Heart left ventricle (tissue), 16 donors: Measurements from ENCODE around the gene COPRS. TPM values are rescaled to one million over a fixed set of nuclear protein-coding genes. Genes with fewer than 3 reads are reported as not detected.

ENCODE experiments used
- ATAC-seq, 4 donors: fragments of 200-7000 bp; cut with Tn5 transposase; one replicate each; pipeline ENCODE4 v1.9.1; 2020 to 2022; ENCODE audit warnings: moderate library complexity in 4 of 4, mild to moderate bottlenecking in 3 of 4, moderate number of reproducible peaks in 1 of 4
- DNase-seq, 5 donors: peaks; one replicate each; pipeline ENCODE4 v3.0.0-alpha.2; 2020
- H3K27ac ChIP-seq, 12 donors: fragments of 200-600 bp; sonication (generic) in 4 of 12; one replicate each; pipeline versions ENCODE4 v1.5.0 to v1.8.0; 2016 to 2022; ENCODE audit warnings: mild to moderate bottlenecking in 2 of 12
- H3K27me3 ChIP-seq, 9 donors: fragments of 200-600 bp; sonication (generic) in 2 of 9; one replicate each; pipeline versions ENCODE4 v1.5.1 to v1.8.0; 2016 to 2022; ENCODE audit warnings: mild to moderate bottlenecking in 3 of 9
- H3K36me3 ChIP-seq, 9 donors: fragments of 200-600 bp; sonication (generic) in 2 of 9; one replicate each; pipeline versions ENCODE4 v1.5.0 to v1.8.0; 2018 to 2022; ENCODE audit warnings: mild to moderate bottlenecking in 2 of 9
- H3K4me1 ChIP-seq, 12 donors: fragments of 200-600 bp; sonication (generic) in 4 of 12; one replicate each; pipeline versions ENCODE4 v1.5.0 to v1.8.0; 2016 to 2022; ENCODE audit warnings: mild to moderate bottlenecking in 3 of 12
- H3K4me3 ChIP-seq, 12 donors: fragments of 200-600 bp; sonication (generic) in 4 of 12; one replicate each; pipeline versions ENCODE4 v1.5.0 to v1.8.0; 2017 to 2022; ENCODE audit warnings: mild to moderate bottlenecking in 9 of 12, moderate library complexity in 4 of 12
- H3K9me3 ChIP-seq, 12 donors: fragments of 200-600 bp; sonication (generic) in 4 of 12; one replicate each; pipeline versions ENCODE4 v1.5.0 to v1.8.0; 2016 to 2022; ENCODE audit warnings: mild to moderate bottlenecking in 1 of 12
- POLR2A ChIP-seq, 2 donors: fragments of 450-650 bp; IDR thresholded peaks; one replicate each; pipeline ENCODE4 v1.6.1; 2017; ENCODE audit warnings: antibody characterized with exemption in 2 of 2, mild to moderate bottlenecking in 2 of 2, moderate library complexity in 2 of 2
- WGBS, 4 donors: extraction: QIAGEN DNeasy Blood & Tissue Kit in 2 of 4; methylation state at CpG; one replicate each; pipeline versions ENCODE4 v1.1.5 to v1.1.7; 2013 to 2018; 5-methylcytosine and 5-hydroxymethylcytosine counted together
- intact Hi-C, 10 donors: fragments of 100-400 bp; cut with DNase I; formaldehyde crosslinking; loops; one replicate each; pipeline versions ENCODE4 v1.11.1 to v1.14.2; 2022
- polyA plus RNA-seq, 2 donors: library from polyadenylated mRNA; stranded (reverse); fragments of 200-250 nt; gene quantifications; one replicate each; pipeline ENCODE4 v1.2.3, GENCODE V29; 2013
- total RNA-seq, 9 donors: library from RNA; depleted of rRNA in 2 of 9; stranded (reverse); fragments of >200 nt in 2 of 9; fragmentation: NEBNext Ultra II Directional in 3 of 9; extraction: Animal tissue kit (Norgen Biotek cat#: 25700) in 3 of 9; gene quantifications; one replicate each; pipeline versions ENCODE4 v1.1.0 to v1.2.4, GENCODE V29; 2016 to 2023
- TF ChIP-seq, protein P1 (sequence below), 12 donors: fragments of 200-600 bp; sonication (generic) in 4 of 12; IDR thresholded peaks; one replicate each; pipeline versions ENCODE4 v1.5.0 to v1.8.0; 2018 to 2022; ENCODE audit warnings: antibody characterized with exemption in 12 of 12, mild to moderate bottlenecking in 5 of 12
- donor health status: ischemic (EF 13 %, LVEDD 7.1; RV severe dilation, severe dysfunction).
- donor health status: healthy with polysubstance abuse.
- donor health status: DM: no; HTN: yes; CAD: no.
- donor health status: DM: no; HTN: no; CAD: no.
- donor health status: ischemic (EF 25% LVEDD 6.9; RV normal size, moderate dysfunction).
- donor health status: ischemic (EF 25% LVEDD 5.7; RV mildly dilated, moderate dysfunction).
- donor health status: healthy.
- donor health status: DM: yes; HTN: yes; CAD: no.
- donor health status: ischemic (EF 35%, LVEDD 5.7; RV mildly dilated, moderate dysfunction).
- donor health status: nonischemic (EF 11% LVEDD 7.7; RV severe dilation, severe dysfunction).
- donor health status: DM: yes; HTN: yes; CAD: no.
- donor health status: PGD.
- donor health status: ischemic (EF 29% LVEDD 5.4; RV normal size, mild dysfunction).
- donor health status: nonischemic (EF 23%, LVEDD 6.1; RV moderate dilation, normal function).

COPRS gene
- total and polyA plus RNA-seq, 11 donors, result 39.9 to 104 (median 54.3) TPM

GRCh38 chr17:31903401-31903800, 44.4 kb upstream of the COPRS start:
- DNase-seq (no peak), ATAC-seq (no peak)
- Histone ChIP-seq H3K4me3 (no peak overlapping the region), H3K36me3 (peaks cover 0 to 13% (median 10%) of the 10 kb centered on the region in 9 donors), H3K27ac (no peak overlapping the region), H3K4me1 (peaks cover 0 to 23% (median 10%) of the 10 kb centered on the region in 12 donors), H3K9me3 (no peaks in the 10 kb centered on the region), H3K27me3 (no peaks in the 10 kb centered on the region)
- intact Hi-C loops, result loop anchor here in 1 of 10 donors (5.0 kb wide), 4 partner anchors 34 to 466 kb away; partner anchors contain the start of genes COPRS and SUZ12
- no peak for TF ChIP-seq POLR2A (IDR thresholded peaks at IDR 0.05)
- 93 to 95% (median 94%) methylated on average over 16 of the region's 16 CpGs for WGBS, 4 donors

DNA sequence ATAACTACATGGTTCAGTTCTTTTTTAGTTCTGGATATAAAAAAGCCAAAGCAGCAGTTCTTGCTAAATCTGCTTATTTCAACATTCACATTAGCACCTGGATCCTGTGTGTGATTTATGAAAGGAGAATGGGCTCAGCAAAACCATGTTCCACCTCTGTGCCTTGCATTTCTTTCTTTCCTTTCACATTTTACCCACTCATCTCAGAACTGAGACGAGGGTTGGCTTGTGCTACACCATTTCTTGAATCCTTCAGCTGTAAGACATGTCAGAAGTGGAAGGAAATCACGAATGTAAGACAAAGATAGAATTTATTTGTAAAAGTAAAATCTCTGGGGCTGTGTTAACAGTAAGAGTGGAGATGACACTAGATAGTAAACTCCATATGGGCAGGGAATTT, 43.6 kb upstream of the COPRS start:
- intact Hi-C loops, result loop anchor here in 1 of 10 donors (5.0 kb wide), 4 partner anchors 35 to 465 kb away; partner anchors contain the start of genes COPRS and SUZ12
- DNase-seq (no peak), ATAC-seq (no peak)
- Histone ChIP-seq H3K4me3 (no peak overlapping the region), H3K27ac (no peak overlapping the region), H3K9me3 (no peaks in the 10 kb centered on the region), H3K4me1 (peaks cover 0 to 22% (median 10%) of the 10 kb centered on the region in 12 donors), H3K36me3 (peaks cover 0 to 20% (median 18%) of the 10 kb centered on the region in 9 donors), H3K27me3 (no peaks in the 10 kb centered on the region)
- 74 to 77% (median 76%) methylated on average over 2 of the region's 2 CpGs for WGBS, 4 donors
- TF ChIP-seq, protein P1, sequence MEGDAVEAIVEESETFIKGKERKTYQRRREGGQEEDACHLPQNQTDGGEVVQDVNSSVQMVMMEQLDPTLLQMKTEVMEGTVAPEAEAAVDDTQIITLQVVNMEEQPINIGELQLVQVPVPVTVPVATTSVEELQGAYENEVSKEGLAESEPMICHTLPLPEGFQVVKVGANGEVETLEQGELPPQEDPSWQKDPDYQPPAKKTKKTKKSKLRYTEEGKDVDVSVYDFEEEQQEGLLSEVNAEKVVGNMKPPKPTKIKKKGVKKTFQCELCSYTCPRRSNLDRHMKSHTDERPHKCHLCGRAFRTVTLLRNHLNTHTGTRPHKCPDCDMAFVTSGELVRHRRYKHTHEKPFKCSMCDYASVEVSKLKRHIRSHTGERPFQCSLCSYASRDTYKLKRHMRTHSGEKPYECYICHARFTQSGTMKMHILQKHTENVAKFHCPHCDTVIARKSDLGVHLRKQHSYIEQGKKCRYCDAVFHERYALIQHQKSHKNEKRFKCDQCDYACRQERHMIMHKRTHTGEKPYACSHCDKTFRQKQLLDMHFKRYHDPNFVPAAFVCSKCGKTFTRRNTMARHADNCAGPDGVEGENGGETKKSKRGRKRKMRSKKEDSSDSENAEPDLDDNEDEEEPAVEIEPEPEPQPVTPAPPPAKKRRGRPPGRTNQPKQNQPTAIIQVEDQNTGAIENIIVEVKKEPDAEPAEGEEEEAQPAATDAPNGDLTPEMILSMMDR (IDR thresholded peaks at IDR 0.05), result no peak
- TF ChIP-seq POLR2A (IDR thresholded peaks at IDR 0.05), result no peak

DNA sequence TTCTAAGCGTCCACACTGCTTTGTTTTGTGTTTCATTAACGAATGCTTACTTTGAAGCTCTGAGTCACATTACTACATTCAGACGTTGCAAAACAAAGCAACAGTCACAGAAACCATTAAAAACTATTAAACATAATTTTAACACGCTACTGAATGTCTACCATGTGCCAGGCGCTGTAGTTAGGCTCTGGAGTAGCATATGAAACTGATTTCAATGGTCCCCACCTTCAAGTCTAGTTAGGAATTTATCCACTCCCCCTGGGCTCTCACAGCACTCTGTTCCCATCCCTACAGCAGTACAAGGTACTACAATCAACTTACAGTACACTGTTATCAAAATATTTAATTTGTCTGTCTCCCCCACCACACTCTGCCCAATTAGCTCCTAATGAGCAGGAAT, 41.8 kb upstream of the COPRS start:
- DNase-seq (no peak), ATAC-seq (no peak)
- no peak for TF ChIP-seq POLR2A (IDR thresholded peaks at IDR 0.05)
- TF ChIP-seq, protein P1 (IDR thresholded peaks at IDR 0.05), result no peak
- Histone ChIP-seq H3K4me3 (peak overlapping the region; percentile 37 to 95 (median 75)), H3K27ac (peak overlapping the region in 9 of 12 donors; percentile 37 to 76 (median 65)), H3K36me3 (peaks cover 0 to 38% (median 35%) of the 10 kb centered on the region in 9 donors), H3K4me1 (peaks cover 0 to 18% (median 9%) of the 10 kb centered on the region in 12 donors), H3K27me3 (no peaks in the 10 kb centered on the region), H3K9me3 (no peaks in the 10 kb centered on the region)
- intact Hi-C loops, result loop anchor here in 1 of 10 donors (5.0 kb wide), 4 partner anchors 36 to 464 kb away; partner anchors contain the start of genes COPRS and SUZ12
- 13 to 19% (median 15%) methylated on average over 5 of the region's 5 CpGs for WGBS, 4 donors

DNA sequence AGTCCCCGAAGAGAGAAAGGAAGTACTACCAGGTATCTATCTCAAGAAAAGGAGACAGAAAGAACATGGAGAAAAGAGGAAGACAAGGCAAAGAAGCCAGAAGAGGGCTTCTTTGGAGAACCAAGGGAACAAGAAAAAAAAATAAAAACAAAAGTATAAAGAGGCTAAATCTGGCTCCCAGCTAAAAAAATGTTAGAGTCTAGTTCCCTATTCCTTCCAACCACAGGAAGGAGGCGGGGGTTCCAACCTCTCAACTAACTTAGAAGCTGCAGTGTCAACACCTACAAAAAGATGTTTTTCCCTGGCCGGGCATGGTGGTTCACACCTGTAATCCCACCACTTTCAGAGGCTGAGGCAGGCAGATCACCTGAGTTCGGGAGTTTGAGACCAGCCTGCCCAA, 29.1 kb upstream of the COPRS start:
- intact Hi-C loops, result no loop called here
- Histone ChIP-seq H3K4me3 (peak overlapping the region in 1 of 12 donors; percentile 5), H3K27ac (peak overlapping the region in 1 of 12 donors; percentile 69), H3K36me3 (peaks cover 0 to 100% (median 98%) of the 10 kb centered on the region in 9 donors), H3K9me3 (no peaks in the 10 kb centered on the region), H3K27me3 (no peaks in the 10 kb centered on the region), H3K4me1 (peaks cover 0 to 18% (median 0%) of the 10 kb centered on the region in 12 donors)
- WGBS, 4 donors, result 86 to 94% (median 90%) methylated on average over 4 of the region's 4 CpGs
- peak in 1 of 4 donors; percentile 49 for ATAC-seq
- TF ChIP-seq, protein P1 (IDR thresholded peaks at IDR 0.05), result no peak
- no peak for TF ChIP-seq POLR2A (IDR thresholded peaks at IDR 0.05)
- peak in 2 of 5 donors; percentile 23 to 42 for DNase-seq
